IMR-90 (cell line): ENCODE results near the gene BRAF. TPM values are rescaled to one million over a fixed set of nuclear protein-coding genes. Genes with fewer than 3 reads are reported as not detected.

Experiments
- ATAC-seq: fragments of 200-7000 bp; cut with Tn5 transposase; 2 replicates; pipeline ENCODE4 v1.9.1; 2020; ENCODE audit warnings: low read depth, mild to moderate bottlenecking, moderate library complexity
- BruUV-seq: library from RNA; stranded (reverse); fragments of 400-500 nt; replicated peaks from 2 replicates; lab custom pipeline; 2021; lab: Mats Ljungman, UMichigan
- CTCF ChIA-PET: fragments of 300-600 bp; formaldehyde crosslinking; extraction: SDS; loops from one replicate; lab custom pipeline; 2021; ENCODE audit warnings: antibody characterized with exemption; lab: Yijun Ruan, JAX
- POLR2A ChIA-PET: fragments of 300-600 bp; sonication (Branson Sonifier 250); formaldehyde crosslinking; loops from one replicate; lab custom pipeline; 2022; ENCODE audit warnings: antibody characterized with exemption; ENCODE audit not compliant: unreplicated experiment; lab: Charles Lee
- DNase-seq: peaks from one replicate; pipeline ENCODE4 v3.0.0; 2013
- H2AFZ ChIP-seq: replicated peaks from 2 replicates; pipeline ENCODE3; 2013; ENCODE audit warnings: low read length, mild to moderate bottlenecking; ENCODE audit not compliant: poor library complexity
- H2AK5ac ChIP-seq: 2 replicates; pipeline ENCODE4 v1.6.1; 2013; ENCODE audit warnings: low read depth, low read length, inconsistent platforms
- H2AK9ac ChIP-seq: replicated peaks from 2 replicates; pipeline ENCODE3; 2013; ENCODE audit warnings: mild to moderate bottlenecking, low read depth, low read length, moderate library complexity; ENCODE audit not compliant: poor library complexity
- H2BK120ac ChIP-seq: 2 replicates; pipeline ENCODE4 v1.6.1; 2013; ENCODE audit warnings: low read depth, low read length, inconsistent platforms
- H2BK15ac ChIP-seq: 3 replicates; pipeline ENCODE4 v1.6.1; 2013; ENCODE audit warnings: low read depth, low read length, inconsistent platforms
- H2BK20ac ChIP-seq: 2 replicates; pipeline ENCODE4 v1.6.1; 2013; ENCODE audit warnings: low read depth, mild to moderate bottlenecking, inconsistent platforms, low read length, moderate library complexity
- H2BK5ac ChIP-seq: 2 replicates; pipeline ENCODE4 v1.6.1; 2013; ENCODE audit warnings: mild to moderate bottlenecking, low read depth, low read length, inconsistent platforms; ENCODE audit not compliant: poor library complexity, severe bottlenecking
- H3K14ac ChIP-seq: replicated peaks from 2 replicates; pipeline ENCODE4 v1.6.1; 2013; ENCODE audit warnings: low read depth, low read length, inconsistent platforms
- H3K18ac ChIP-seq: 2 replicates; pipeline ENCODE4 v1.6.1; 2013; ENCODE audit warnings: low read depth, low read length, control low read depth
- H3K23ac ChIP-seq: 2 replicates; pipeline ENCODE4 v1.6.1; 2013; ENCODE audit warnings: low read depth, low read length, inconsistent platforms
- H3K27ac ChIP-seq: 2 replicates; pipeline ENCODE4 v1.5.1; 2013; ENCODE audit warnings: mild to moderate bottlenecking, control low read depth, low read length; ENCODE audit not compliant: insufficient read depth
- H3K27me3 ChIP-seq: 2 replicates; pipeline ENCODE4 v1.6.1; 2013; ENCODE audit warnings: low read length; ENCODE audit not compliant: control insufficient read depth, insufficient read depth
- H3K36me3 ChIP-seq: 2 replicates; pipeline ENCODE4 v1.6.1; 2013; ENCODE audit warnings: low read length, mixed read lengths; ENCODE audit not compliant: control insufficient read depth, insufficient read depth
- H3K4ac ChIP-seq: 2 replicates; pipeline ENCODE4 v1.6.1; 2013; ENCODE audit warnings: low read depth, low read length, inconsistent platforms
- H3K4me1 ChIP-seq: 2 replicates; pipeline ENCODE4 v1.6.1; 2013; ENCODE audit warnings: low read length, mixed read lengths; ENCODE audit not compliant: control insufficient read depth, insufficient read depth
- H3K4me2 ChIP-seq: 2 replicates; pipeline ENCODE4 v1.6.1; 2013; ENCODE audit warnings: low read depth, mild to moderate bottlenecking, control low read depth, low read length, moderate library complexity
- H3K4me3 ChIP-seq: 2 replicates; pipeline ENCODE4 v1.5.1; 2013; ENCODE audit warnings: low read depth, mild to moderate bottlenecking, control low read depth, low read length, moderate library complexity; ENCODE audit not compliant: insufficient read depth
- H3K56ac ChIP-seq: 2 replicates; pipeline ENCODE4 v1.6.1; 2013; ENCODE audit warnings: low read length, inconsistent platforms; ENCODE audit not compliant: insufficient read depth; ENCODE audit errors: extremely low read depth
- H3K79me1 ChIP-seq, 2 experiments: 2 replicates each; pipeline ENCODE4 v1.6.1; 2013; ENCODE audit warnings: low read length in 2 of 2, inconsistent platforms in 1 of 2, low read depth in 1 of 2
- H3K9ac ChIP-seq: 2 replicates; pipeline ENCODE4 v1.6.1; 2013; ENCODE audit warnings: low read depth, low read length, control low read depth
- H3K9me1 ChIP-seq: 2 replicates; pipeline ENCODE4 v1.6.1; 2013; ENCODE audit warnings: low read length, inconsistent platforms; ENCODE audit not compliant: insufficient read depth
- H3K9me3 ChIP-seq: 2 replicates; pipeline ENCODE4 v1.6.1; 2013; ENCODE audit warnings: low read length; ENCODE audit not compliant: control insufficient read depth, insufficient read depth
- H4K20me1 ChIP-seq: 2 replicates; pipeline ENCODE4 v1.6.1; 2013; ENCODE audit warnings: low read length, inconsistent platforms; ENCODE audit not compliant: insufficient read depth
- H4K5ac ChIP-seq: 2 replicates; pipeline ENCODE4 v1.6.1; 2013; ENCODE audit warnings: mild to moderate bottlenecking, low read depth, low read length, control low read depth
- H4K8ac ChIP-seq, 2 experiments: 2 replicates each; pipeline ENCODE4 v1.6.1; 2013; ENCODE audit warnings: low read depth in 2 of 2, low read length in 2 of 2, control low read depth in 1 of 2, inconsistent platforms in 1 of 2
- H4K91ac ChIP-seq: 2 replicates; pipeline ENCODE4 v1.6.1; 2013; ENCODE audit warnings: low read depth, low read length, inconsistent platforms; ENCODE audit not compliant: insufficient read depth
- MAFK ChIP-seq: IDR thresholded peaks from 2 replicates; pipeline ENCODE4 v1.6.1; 2012; ENCODE audit warnings: low read depth, low read length, improper control_type of control experiment
- MAZ ChIP-seq: IDR thresholded peaks from 2 replicates; pipeline ENCODE4 v1.6.1; 2012; ENCODE audit warnings: low read depth, mild to moderate bottlenecking, low read length, improper control_type of control experiment, moderate library complexity, borderline replicate concordance
- NFE2L2 ChIP-seq: fragments of 150-350 bp; IDR thresholded peaks from 2 replicates; pipeline ENCODE4 v1.6.1; 2016; ENCODE audit warnings: low read depth, mild to moderate bottlenecking, low read length
- RCOR1 ChIP-seq: IDR thresholded peaks from 2 replicates; pipeline ENCODE4 v1.6.1; 2012; ENCODE audit warnings: mild to moderate bottlenecking, low read length, improper control_type of control experiment; ENCODE audit not compliant: insufficient replicate concordance
- RFX5 ChIP-seq: IDR thresholded peaks from 2 replicates; pipeline ENCODE4 v1.8.0; 2012; ENCODE audit warnings: low read depth, mild to moderate bottlenecking, low read length, moderate library complexity
- WGBS, 2 experiments: methylation state at CpG; one replicate each; pipeline versions ENCODE4 v1.1.5 to v1.1.7; 2013; ENCODE audit warnings: missing lambda C conversion rate in 2 of 2; ENCODE audit not compliant: insufficient read length in 1 of 2; ENCODE audit errors: extremely low coverage in 2 of 2; 5-methylcytosine and 5-hydroxymethylcytosine counted together
- dilution Hi-C: fragments of 300-500 bp; cut with HindIII; formaldehyde crosslinking; loops from one replicate; pipeline ENCODE4 v1.14.3; 2018; ENCODE audit warnings: low sequenced_read_pairs; ENCODE audit not compliant: unreplicated experiment
- in situ Hi-C: fragments of 300-500 bp; cut with MboI; formaldehyde crosslinking; loops from 3 replicates; pipeline ENCODE4 v1.14.3; 2019; ENCODE audit warnings: low sequenced_read_pairs, inconsistent platforms, mixed read lengths
- intact Hi-C: fragments of 100-400 bp; cut with micrococcal nuclease; formaldehyde crosslinking; loops from 2 replicates; pipeline ENCODE4 v1.10.0; 2022
- polyA plus RNA-seq, 3 experiments: library from polyadenylated mRNA; depleted of rRNA; stranded (reverse); fragments of >200 nt; gene quantifications; 2 replicates each; pipeline ENCODE4 v1.2.3, GENCODE V29; 2012; ENCODE audit warnings: low replicate concordance in 1 of 3
- total RNA-seq: library from RNA; depleted of rRNA; stranded (reverse); fragments of >200 nt; gene quantifications from 2 replicates; pipeline ENCODE4 v1.2.3, GENCODE V29; 2012
- TF ChIP-seq, protein P1 (sequence below): fragments of 150-350 bp; IDR thresholded peaks from 2 replicates; pipeline ENCODE4 v1.6.1; 2017; ENCODE audit warnings: mild to moderate bottlenecking, antibody characterized with exemption, low read length, low read depth

BRAF gene
- total and polyA plus RNA-seq, 2 of the 4 experiments (the other 2 are of a cell fraction) = 5.7 to 12.9 TPM

DNA sequence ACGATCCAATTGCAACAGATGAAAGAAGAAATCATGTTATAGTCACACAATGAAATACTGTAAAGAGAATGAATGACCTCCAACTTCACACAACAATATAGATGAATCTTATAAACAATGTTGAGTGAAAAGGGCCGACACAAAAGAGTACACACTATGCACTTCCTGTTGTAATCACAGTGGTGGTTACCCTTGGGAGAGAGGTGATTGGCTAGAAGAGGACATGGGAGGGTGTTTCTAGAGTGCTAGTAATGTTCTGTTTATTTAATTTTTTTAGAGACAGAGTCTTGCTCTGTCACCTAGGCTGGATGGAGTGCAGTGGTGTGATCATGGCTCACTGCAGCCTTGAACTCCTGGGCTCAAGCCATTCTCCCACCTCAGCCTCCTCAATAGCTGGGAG is 145.8 kb downstream of the BRAF start:
- intact Hi-C loops (no loop called here), in situ Hi-C loops (no loop called here), dilution Hi-C loops (no loop called here)
- H3K9me3 ChIP-seq = no peaks in the 10 kb centered on the region
- peaks cover 13% of the 10 kb centered on the region for H3K36me3 ChIP-seq
- TF ChIP-seq RCOR1 (no peak), MAZ (no peak), RFX5 (no peak), NFE2L2 (no peak), MAFK (no peak)
- TF ChIP-seq, protein P1, sequence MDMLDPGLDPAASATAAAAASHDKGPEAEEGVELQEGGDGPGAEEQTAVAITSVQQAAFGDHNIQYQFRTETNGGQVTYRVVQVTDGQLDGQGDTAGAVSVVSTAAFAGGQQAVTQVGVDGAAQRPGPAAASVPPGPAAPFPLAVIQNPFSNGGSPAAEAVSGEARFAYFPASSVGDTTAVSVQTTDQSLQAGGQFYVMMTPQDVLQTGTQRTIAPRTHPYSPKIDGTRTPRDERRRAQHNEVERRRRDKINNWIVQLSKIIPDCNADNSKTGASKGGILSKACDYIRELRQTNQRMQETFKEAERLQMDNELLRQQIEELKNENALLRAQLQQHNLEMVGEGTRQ = no peak
- H3K9me1 ChIP-seq = no peaks in the 10 kb centered on the region
- no peak overlapping the region for H2BK5ac ChIP-seq
- H2BK15ac ChIP-seq = no peak overlapping the region
- no peak overlapping the region for H2AK5ac ChIP-seq
- no peak overlapping the region for H4K5ac ChIP-seq
- H4K8ac ChIP-seq = no peak overlapping the region
- H4K91ac ChIP-seq = no peak overlapping the region
- H3K79me1 ChIP-seq = no peaks in the 10 kb centered on the region
- H3K4me3 ChIP-seq = no peak overlapping the region
- no peaks in the 10 kb centered on the region for H3K4me1 ChIP-seq
- no peak overlapping the region for H2AK9ac ChIP-seq
- H2BK120ac ChIP-seq = no peak overlapping the region
- no peak overlapping the region for H3K23ac ChIP-seq
- WGBS, 2 experiments = no CpG with 5 or more reads among the region's 2 CpGs
- no TSS peak for BruUV-seq
- H3K27ac ChIP-seq = no peak overlapping the region
- H3K27me3 ChIP-seq = no peaks in the 10 kb centered on the region
- no peak overlapping the region for H3K4ac ChIP-seq
- ChIA-PET POLR2A (no interaction called here), CTCF (no interaction called here)
- no peak overlapping the region for H2AFZ ChIP-seq
- H3K9ac ChIP-seq = no peak overlapping the region
- H4K20me1 ChIP-seq = no peaks in the 10 kb centered on the region
- peak; percentile 21; the same call in 1 of the 2 replicates for ATAC-seq
- H3K4me2 ChIP-seq = no peak overlapping the region
- no peak overlapping the region for H3K14ac ChIP-seq
- no peak overlapping the region for H3K18ac ChIP-seq
- DNase-seq = no peak
- no peak overlapping the region for H3K56ac ChIP-seq
- H2BK20ac ChIP-seq = no peak overlapping the region
